SU-DHL-6 (cell line): ENCODE data around the gene ACVRL1.

Source experiments
- H2AFZ ChIP-seq: fragments of 200-600 bp; sonication (generic); 2 replicates; pipeline ENCODE4 v1.6.1; 2014; ENCODE audit warnings: low read depth, mild to moderate bottlenecking, moderate library complexity, mixed read lengths, antibody characterized with exemption, low read length; ENCODE audit not compliant: severe bottlenecking
- H3F3A ChIP-seq: fragments of 200-600 bp; shearing (Covaris generic); 2 replicates; pipeline ENCODE4 v1.6.0; 2016; ENCODE audit warnings: antibody characterized with exemption, mild to moderate bottlenecking; ENCODE audit not compliant: insufficient read depth
- H3K27ac ChIP-seq: fragments of 200-600 bp; sonication (generic); 2 replicates; pipeline ENCODE4 v1.5.1; 2016; ENCODE audit warnings: low read depth, mild to moderate bottlenecking, low read length, moderate library complexity, mixed read lengths
- H3K27me3 ChIP-seq: fragments of 200-600 bp; sonication (generic), shearing (Covaris generic); 2 replicates; pipeline ENCODE4 v1.6.0; 2014; ENCODE audit warnings: mild to moderate bottlenecking, low read length
- H3K36me3 ChIP-seq: fragments of 200-600 bp; sonication (generic); 2 replicates; pipeline ENCODE4 v1.6.1; 2014; ENCODE audit warnings: mild to moderate bottlenecking, low read length, mixed read lengths
- H3K4me2 ChIP-seq: fragments of 300-600, 200-600 bp; shearing (Covaris generic), sonication (generic); 2 replicates; pipeline ENCODE4 v1.6.0; 2014; ENCODE audit warnings: low read length, low read depth, mild to moderate bottlenecking; ENCODE audit not compliant: poor library complexity, severe bottlenecking
- H3K4me3 ChIP-seq: fragments of 200-600 bp; sonication (generic); 2 replicates; pipeline ENCODE4 v1.5.1; 2014; ENCODE audit warnings: antibody characterized with exemption, low read length, mild to moderate bottlenecking, mixed read lengths; ENCODE audit not compliant: insufficient read depth, poor library complexity, severe bottlenecking
- H3K79me2 ChIP-seq: fragments of 200-600 bp; sonication (generic); 2 replicates; pipeline ENCODE4 v1.6.1; 2014; ENCODE audit warnings: mild to moderate bottlenecking, low read length, moderate library complexity; ENCODE audit not compliant: insufficient read depth
- H3K9ac ChIP-seq: fragments of 200-600 bp; sonication (generic); 2 replicates; pipeline ENCODE4 v1.7.0; 2014; ENCODE audit warnings: mild to moderate bottlenecking, low read length
- H3K9me2 ChIP-seq: fragments of 200-600 bp; sonication (generic); replicated peaks from 2 replicates; pipeline ENCODE4 v1.6.1; 2014; ENCODE audit warnings: low read length; ENCODE audit not compliant: insufficient read depth
- H3K9me3 ChIP-seq: fragments of 200-600 bp; sonication (generic); 2 replicates; pipeline ENCODE4 v1.6.1; 2014; ENCODE audit warnings: low read length, mixed read lengths; ENCODE audit not compliant: insufficient read depth
- H4K20me1 ChIP-seq: fragments of 200-600 bp; sonication (generic); 2 replicates; pipeline ENCODE4 v1.6.1; 2014; ENCODE audit warnings: low read depth, mild to moderate bottlenecking, antibody characterized with exemption, low read length, moderate library complexity, mixed read lengths
- CTCF ChIP-seq: fragments of 200-600 bp; sonication (generic); IDR thresholded peaks from one replicate; pipeline ENCODE4 v1.5.1; 2017; ENCODE audit warnings: antibody characterized with exemption, mild to moderate bottlenecking, low read length, moderate library complexity; ENCODE audit not compliant: insufficient read depth, poor library complexity, severe bottlenecking
- EZH2phosphoT487 ChIP-seq: fragments of 200-600 bp; sonication (generic), shearing (Covaris generic); conservative IDR thresholded peaks from 2 replicates; pipeline ENCODE4 v1.6.1; 2018; ENCODE audit warnings: mild to moderate bottlenecking, antibody characterized with exemption, low read length, moderate library complexity, mixed read lengths

ACVRL1 gene

GRCh38 chr12:51896236-51896635 is 11.1 kb upstream of the ACVRL1 start:
- no peaks in the 10 kb centered on the region for H4K20me1 ChIP-seq
- no peak overlapping the region for H3K9ac ChIP-seq
- no peaks in the 10 kb centered on the region for H3K27me3 ChIP-seq
- no peaks in the 10 kb centered on the region for H3F3A ChIP-seq
- H3K79me2 ChIP-seq: no peaks in the 10 kb centered on the region
- H3K9me2 ChIP-seq: no peaks in the 10 kb centered on the region
- no peak overlapping the region for H3K4me2 ChIP-seq
- no peaks in the 10 kb centered on the region for H3K9me3 ChIP-seq
- H2AFZ ChIP-seq: no peak overlapping the region
- no peak overlapping the region for H3K4me3 ChIP-seq
- no peak overlapping the region for H3K27ac ChIP-seq
- TF ChIP-seq CTCF (no peak), EZH2phosphoT487 (no peak)
- no peaks in the 10 kb centered on the region for H3K36me3 ChIP-seq

- Histone ChIP-seq H3K4me2 (no peak overlapping the region), H3K27ac (no peak overlapping the region), H3K9ac (no peak overlapping the region), H3K9me3 (no peaks in the 10 kb centered on the region), H3K9me2 (no peaks in the 10 kb centered on the region), H3K27me3 (no peaks in the 10 kb centered on the region), H3K79me2 (no peaks in the 10 kb centered on the region), H4K20me1 (no peaks in the 10 kb centered on the region), H3K4me3 (no peak overlapping the region), H3F3A (no peaks in the 10 kb centered on the region), H2AFZ (no peak overlapping the region), H3K36me3 (no peaks in the 10 kb centered on the region)
- no peak for TF ChIP-seq EZH2phosphoT487
- TF ChIP-seq CTCF: no peak
Measured at GRCh38 chr12:51897181-51897580, 10.1 kb upstream of the ACVRL1 start.

- Histone ChIP-seq H3K9me2 (no peaks in the 10 kb centered on the region), H3K27me3 (no peaks in the 10 kb centered on the region), H2AFZ (no peak overlapping the region), H3K9ac (no peak overlapping the region), H3F3A (no peaks in the 10 kb centered on the region), H3K27ac (no peak overlapping the region), H3K4me3 (no peak overlapping the region), H3K9me3 (no peaks in the 10 kb centered on the region), H3K36me3 (no peaks in the 10 kb centered on the region), H3K79me2 (no peaks in the 10 kb centered on the region), H3K4me2 (no peak overlapping the region), H4K20me1 (no peaks in the 10 kb centered on the region)
- TF ChIP-seq EZH2phosphoT487 (no peak), CTCF (no peak)
Measured at GRCh38 chr12:51898506-51898905, 8.8 kb upstream of the ACVRL1 start.
